ENCODE results near the gene DNAJC6.
"Not testable (repeated sequence)": the region's sequence is repeated elsewhere in the genome, so short reads cannot be mapped to it uniquely, and the experiment has no call there.

DNAJC6 gene

DNA sequence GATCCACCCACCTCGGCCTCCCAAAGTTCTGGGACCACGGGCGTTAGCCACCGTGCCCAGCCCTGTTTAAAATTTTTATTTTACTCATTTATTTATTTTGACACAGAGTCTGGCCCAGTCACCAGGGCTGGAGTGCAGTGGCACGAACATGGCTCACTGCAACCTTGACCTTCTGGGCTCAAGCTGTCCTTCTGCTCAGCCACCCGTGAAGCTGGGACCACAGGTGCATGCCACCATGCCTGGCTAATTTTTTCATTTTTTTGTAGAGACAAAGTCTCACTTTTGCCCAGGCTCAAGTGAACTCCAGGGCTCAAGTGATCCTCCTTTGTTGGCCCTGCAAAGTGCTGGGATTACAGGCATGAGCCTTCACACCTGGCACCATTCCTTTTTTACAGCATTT is 27.5 kb upstream of the DNAJC6 start:
- Histone ChIP-seq H3F3A (ENCODE audit: control insufficient read depth, insufficient read depth) (no peaks in the 10 kb centered on the region; the same call in 1 of the 2 replicates), H4K20me1 (ENCODE audit: control insufficient read depth, insufficient read depth, low read depth, low read length) (no peaks in the 10 kb centered on the region), H3K79me2 (ENCODE audit: control insufficient read depth, low read length) (no peaks in the 10 kb centered on the region), H3K9me2 (replicated peaks; ENCODE audit: control insufficient read depth, low read length) (no peaks in the 10 kb centered on the region), H3K4me2 (ENCODE audit: low read length) (peak overlapping the region; percentile 57), H3K27ac (ENCODE audit: low read depth, low read length) (peak overlapping the region; percentile 26), H3K9me3 (ENCODE audit: control insufficient read depth, insufficient read depth, low read length) (no peaks in the 10 kb centered on the region), H3K4me3 (ENCODE audit: low read length) (no peak overlapping the region), H3K4me1 (ENCODE audit: control insufficient read depth, low read length) (peaks cover 42% of the 10 kb centered on the region), H3K36me3 (ENCODE audit: control insufficient read depth, low read length) (no peaks in the 10 kb centered on the region), H3K27me3 (ENCODE audit: control insufficient read depth, low read length) (no peaks in the 10 kb centered on the region)
- TF ChIP-seq, protein P1, sequence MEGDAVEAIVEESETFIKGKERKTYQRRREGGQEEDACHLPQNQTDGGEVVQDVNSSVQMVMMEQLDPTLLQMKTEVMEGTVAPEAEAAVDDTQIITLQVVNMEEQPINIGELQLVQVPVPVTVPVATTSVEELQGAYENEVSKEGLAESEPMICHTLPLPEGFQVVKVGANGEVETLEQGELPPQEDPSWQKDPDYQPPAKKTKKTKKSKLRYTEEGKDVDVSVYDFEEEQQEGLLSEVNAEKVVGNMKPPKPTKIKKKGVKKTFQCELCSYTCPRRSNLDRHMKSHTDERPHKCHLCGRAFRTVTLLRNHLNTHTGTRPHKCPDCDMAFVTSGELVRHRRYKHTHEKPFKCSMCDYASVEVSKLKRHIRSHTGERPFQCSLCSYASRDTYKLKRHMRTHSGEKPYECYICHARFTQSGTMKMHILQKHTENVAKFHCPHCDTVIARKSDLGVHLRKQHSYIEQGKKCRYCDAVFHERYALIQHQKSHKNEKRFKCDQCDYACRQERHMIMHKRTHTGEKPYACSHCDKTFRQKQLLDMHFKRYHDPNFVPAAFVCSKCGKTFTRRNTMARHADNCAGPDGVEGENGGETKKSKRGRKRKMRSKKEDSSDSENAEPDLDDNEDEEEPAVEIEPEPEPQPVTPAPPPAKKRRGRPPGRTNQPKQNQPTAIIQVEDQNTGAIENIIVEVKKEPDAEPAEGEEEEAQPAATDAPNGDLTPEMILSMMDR (IDR thresholded peaks at IDR 0.05; ENCODE audit: low read depth, low read length, poor library complexity, severe bottlenecking) = no peak
- no peak for TF ChIP-seq EZH2phosphoT487 (IDR thresholded peaks at IDR 0.05; ENCODE audit: borderline replicate concordance, low read length)

DNA sequence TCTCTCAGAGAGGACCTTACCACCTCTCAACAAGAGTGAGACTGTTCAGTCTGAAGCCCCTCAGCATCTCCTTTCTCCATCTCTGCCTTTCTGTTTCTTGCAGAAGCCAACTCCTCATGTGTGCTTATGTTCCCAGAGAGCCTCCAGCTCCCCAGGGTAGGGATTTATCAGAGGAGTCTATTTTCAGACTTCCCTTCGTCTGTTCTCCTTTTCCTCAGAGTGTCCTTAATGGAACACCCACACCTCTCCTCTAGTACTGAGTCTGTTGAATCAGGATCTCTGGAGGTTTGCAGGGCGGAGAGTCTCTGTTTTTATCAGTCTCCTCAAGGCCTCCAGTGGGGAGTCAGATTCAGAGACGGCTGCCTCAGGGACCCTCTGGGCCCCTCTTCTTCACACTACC is 25.1 kb upstream of the DNAJC6 start:
- H3K27me3 ChIP-seq (ENCODE audit: control insufficient read depth, low read length) = no peaks in the 10 kb centered on the region
- no peak for TF ChIP-seq EZH2phosphoT487 (IDR thresholded peaks at IDR 0.05; ENCODE audit: borderline replicate concordance, low read length)
- TF ChIP-seq, protein P1 (IDR thresholded peaks at IDR 0.05; ENCODE audit: low read depth, low read length, poor library complexity, severe bottlenecking) = no peak
- H3K79me2 ChIP-seq (ENCODE audit: control insufficient read depth, low read length) = no peaks in the 10 kb centered on the region

DNA sequence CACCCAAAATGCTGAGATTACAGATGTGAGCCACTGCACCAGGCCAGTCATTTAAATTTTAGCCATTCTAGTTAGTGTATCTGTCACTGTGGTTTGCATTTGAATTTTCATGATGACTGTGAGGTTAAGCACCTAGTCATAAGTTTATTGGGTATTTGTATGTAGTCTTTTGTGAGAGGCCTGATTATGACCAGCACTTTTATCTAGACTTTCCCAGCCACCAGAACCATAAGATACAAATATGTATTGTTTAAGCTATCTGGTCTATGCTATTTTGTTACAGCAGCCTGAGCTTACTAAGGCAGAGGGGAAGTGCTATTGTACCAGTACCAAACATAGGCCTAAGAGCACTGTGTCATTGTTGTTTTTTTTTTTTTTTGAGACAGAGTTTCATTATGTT is 19.9 kb upstream of the DNAJC6 start:
- Histone ChIP-seq H3K4me3 (ENCODE audit: low read length) (no peak overlapping the region), H3K9me3 (ENCODE audit: control insufficient read depth, insufficient read depth, low read length) (no peaks in the 10 kb centered on the region), H3K9me2 (replicated peaks; ENCODE audit: control insufficient read depth, low read length) (no peaks in the 10 kb centered on the region), H3K27ac (ENCODE audit: low read depth, low read length) (no peak overlapping the region), H3K79me2 (ENCODE audit: control insufficient read depth, low read length) (no peaks in the 10 kb centered on the region), H3K4me2 (ENCODE audit: low read length) (no peak overlapping the region), H3K27me3 (ENCODE audit: control insufficient read depth, low read length) (no peaks in the 10 kb centered on the region), H3F3A (ENCODE audit: control insufficient read depth, insufficient read depth) (no peaks in the 10 kb centered on the region), H3K4me1 (ENCODE audit: control insufficient read depth, low read length) (no peaks in the 10 kb centered on the region), H4K20me1 (ENCODE audit: control insufficient read depth, insufficient read depth, low read depth, low read length) (no peaks in the 10 kb centered on the region), H3K36me3 (ENCODE audit: control insufficient read depth, low read length) (no peaks in the 10 kb centered on the region)
- TF ChIP-seq, protein P1 (IDR thresholded peaks at IDR 0.05; ENCODE audit: low read depth, low read length, poor library complexity, severe bottlenecking) = no peak
- no peak for TF ChIP-seq EZH2phosphoT487 (IDR thresholded peaks at IDR 0.05; ENCODE audit: borderline replicate concordance, low read length)

More for the DNA sequence above, 25.1 kb upstream of the DNAJC6 start:
- Histone ChIP-seq H3K9me2 (replicated peaks; ENCODE audit: control insufficient read depth, low read length) (no peaks in the 10 kb centered on the region), H3K4me3 (ENCODE audit: low read length) (no peak overlapping the region), H3K4me1 (ENCODE audit: control insufficient read depth, low read length) (peaks cover 28% of the 10 kb centered on the region), H4K20me1 (ENCODE audit: control insufficient read depth, insufficient read depth, low read depth, low read length) (no peaks in the 10 kb centered on the region), H3F3A (ENCODE audit: control insufficient read depth, insufficient read depth) (no peaks in the 10 kb centered on the region; the same call in 1 of the 2 replicates), H3K36me3 (ENCODE audit: control insufficient read depth, low read length) (no peaks in the 10 kb centered on the region), H3K27ac (ENCODE audit: low read depth, low read length) (no peak overlapping the region), H3K9me3 (ENCODE audit: control insufficient read depth, insufficient read depth, low read length) (no peaks in the 10 kb centered on the region), H3K4me2 (ENCODE audit: low read length) (no peak overlapping the region)

DNA sequence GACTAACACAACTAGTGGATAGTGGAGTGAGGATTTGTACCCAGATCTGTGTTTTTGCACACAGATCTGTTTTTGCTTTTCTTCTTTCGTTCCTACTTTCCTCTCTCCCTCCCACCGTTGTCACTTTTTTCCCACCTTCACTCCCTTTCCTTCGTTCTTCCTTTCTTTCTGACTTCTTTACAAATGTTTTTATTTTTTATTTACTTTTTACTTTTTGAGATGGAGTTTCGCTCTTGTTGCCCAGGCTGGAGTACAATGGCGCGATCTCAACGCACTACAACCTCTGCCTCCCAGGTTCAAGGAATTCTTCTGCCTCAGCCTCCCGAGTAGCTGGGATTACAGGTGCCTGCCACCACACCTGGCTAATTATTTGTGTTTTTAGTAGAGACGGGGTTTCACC is 17.5 kb upstream of the DNAJC6 start:
- not testable (repeated sequence) for H3K36me3 ChIP-seq (ENCODE audit: control insufficient read depth, low read length); H3K4me3 ChIP-seq (ENCODE audit: low read length); H3K9me2 ChIP-seq (replicated peaks; ENCODE audit: control insufficient read depth, low read length); H3K4me1 ChIP-seq (ENCODE audit: control insufficient read depth, low read length); H3K27me3 ChIP-seq (ENCODE audit: control insufficient read depth, low read length); H3K27ac ChIP-seq (ENCODE audit: low read depth, low read length); H3K79me2 ChIP-seq (ENCODE audit: control insufficient read depth, low read length); H4K20me1 ChIP-seq (ENCODE audit: control insufficient read depth, insufficient read depth, low read depth, low read length); H3F3A ChIP-seq (ENCODE audit: control insufficient read depth, insufficient read depth); H3K9me3 ChIP-seq (ENCODE audit: control insufficient read depth, insufficient read depth, low read length); H3K4me2 ChIP-seq (ENCODE audit: low read length)
